ENCODE measurements around the gene POU2F3. TPM values are rescaled to one million over a fixed set of nuclear protein-coding genes. Genes with fewer than 3 reads are reported as not detected.
A peak's percentile ranks its signal among the peaks of the same experiment; 100 is the strongest.
"Not testable (repeated sequence)": the region's sequence is repeated elsewhere in the genome, so short reads cannot be mapped to it uniquely, and the experiment has no call there.

POU2F3 gene
- total RNA-seq, 1 donor from 2014 or later: 1.4 TPM

DNA sequence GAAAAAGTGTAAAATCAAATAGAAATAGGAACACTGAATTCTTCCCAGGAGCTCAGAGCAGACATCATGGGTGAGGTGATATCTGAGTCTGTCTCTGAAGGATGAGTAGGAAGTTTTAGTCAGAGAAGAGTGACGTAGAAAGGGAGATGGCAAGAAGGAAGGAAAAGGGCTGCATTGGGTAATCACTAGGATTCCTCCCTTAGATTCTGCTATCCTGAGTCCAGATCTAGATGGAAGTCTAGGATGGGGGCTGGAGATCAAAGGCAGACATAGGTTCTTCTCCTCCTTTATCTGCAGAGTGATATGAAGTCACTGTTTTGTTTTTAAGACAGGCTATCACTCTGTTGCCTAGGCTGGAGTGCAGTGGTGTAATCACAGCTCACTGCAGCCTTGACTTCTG is 30.4 kb downstream of the POU2F3 start:
- no peak for DNase-seq (ENCODE audit: low read depth)
- TF ChIP-seq, protein P1, sequence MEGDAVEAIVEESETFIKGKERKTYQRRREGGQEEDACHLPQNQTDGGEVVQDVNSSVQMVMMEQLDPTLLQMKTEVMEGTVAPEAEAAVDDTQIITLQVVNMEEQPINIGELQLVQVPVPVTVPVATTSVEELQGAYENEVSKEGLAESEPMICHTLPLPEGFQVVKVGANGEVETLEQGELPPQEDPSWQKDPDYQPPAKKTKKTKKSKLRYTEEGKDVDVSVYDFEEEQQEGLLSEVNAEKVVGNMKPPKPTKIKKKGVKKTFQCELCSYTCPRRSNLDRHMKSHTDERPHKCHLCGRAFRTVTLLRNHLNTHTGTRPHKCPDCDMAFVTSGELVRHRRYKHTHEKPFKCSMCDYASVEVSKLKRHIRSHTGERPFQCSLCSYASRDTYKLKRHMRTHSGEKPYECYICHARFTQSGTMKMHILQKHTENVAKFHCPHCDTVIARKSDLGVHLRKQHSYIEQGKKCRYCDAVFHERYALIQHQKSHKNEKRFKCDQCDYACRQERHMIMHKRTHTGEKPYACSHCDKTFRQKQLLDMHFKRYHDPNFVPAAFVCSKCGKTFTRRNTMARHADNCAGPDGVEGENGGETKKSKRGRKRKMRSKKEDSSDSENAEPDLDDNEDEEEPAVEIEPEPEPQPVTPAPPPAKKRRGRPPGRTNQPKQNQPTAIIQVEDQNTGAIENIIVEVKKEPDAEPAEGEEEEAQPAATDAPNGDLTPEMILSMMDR (conservative IDR thresholded peaks at IDR 0.05; ENCODE audit: low read depth, low read length): no peak
- no peak overlapping the region for H3K4me3 ChIP-seq (ENCODE audit: low read depth, low read length)

DNA sequence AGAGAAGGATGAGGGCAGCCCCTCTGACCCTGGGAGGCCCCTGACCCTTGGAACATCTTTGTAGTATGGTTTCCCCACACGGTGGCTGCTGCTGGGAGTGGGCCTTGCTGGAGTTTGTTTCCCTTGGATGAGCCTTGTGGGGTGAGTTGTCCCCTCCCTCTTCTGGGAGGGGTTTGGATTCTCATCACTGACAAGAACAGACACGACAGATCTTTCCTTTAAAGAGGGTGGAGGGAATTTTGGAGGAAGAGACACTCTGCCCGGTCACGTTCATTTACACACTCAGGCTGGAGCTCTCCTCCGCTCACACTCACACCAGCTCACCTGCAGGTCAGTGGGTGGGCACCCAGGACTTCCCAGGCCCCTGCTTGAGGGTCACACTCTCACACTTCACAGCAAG is 31.7 kb downstream of the POU2F3 start:
- TF ChIP-seq, protein P1 (conservative IDR thresholded peaks at IDR 0.05; ENCODE audit: low read depth, low read length): no peak
- H3K4me3 ChIP-seq (ENCODE audit: low read depth, low read length): no peak overlapping the region
- no peak for DNase-seq (ENCODE audit: low read depth)

DNA sequence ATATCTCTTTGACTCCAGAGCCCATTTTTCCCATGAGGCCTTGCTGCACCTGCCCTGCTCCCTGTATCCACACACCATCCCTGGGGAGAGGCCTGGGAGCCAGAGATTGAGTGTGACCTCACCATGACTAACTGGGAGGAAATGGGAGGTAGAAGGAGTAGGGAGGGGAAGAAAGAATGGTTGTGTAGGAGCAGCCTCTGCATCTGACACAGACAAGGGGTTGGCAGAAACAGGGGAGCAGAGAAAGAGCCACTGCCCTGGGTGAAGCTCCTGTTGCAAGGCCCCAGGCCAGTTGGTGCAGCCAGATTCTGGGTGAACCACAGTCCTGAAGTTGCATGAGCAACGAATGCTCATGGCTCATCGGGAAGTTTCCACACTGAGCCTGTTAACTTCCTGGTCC is 32.4 kb downstream of the POU2F3 start:
- H3K4me3 ChIP-seq (ENCODE audit: low read depth, low read length): no peak overlapping the region
- no peak for DNase-seq (ENCODE audit: low read depth)
- TF ChIP-seq, protein P1 (conservative IDR thresholded peaks at IDR 0.05; ENCODE audit: low read depth, low read length): no peak

DNA sequence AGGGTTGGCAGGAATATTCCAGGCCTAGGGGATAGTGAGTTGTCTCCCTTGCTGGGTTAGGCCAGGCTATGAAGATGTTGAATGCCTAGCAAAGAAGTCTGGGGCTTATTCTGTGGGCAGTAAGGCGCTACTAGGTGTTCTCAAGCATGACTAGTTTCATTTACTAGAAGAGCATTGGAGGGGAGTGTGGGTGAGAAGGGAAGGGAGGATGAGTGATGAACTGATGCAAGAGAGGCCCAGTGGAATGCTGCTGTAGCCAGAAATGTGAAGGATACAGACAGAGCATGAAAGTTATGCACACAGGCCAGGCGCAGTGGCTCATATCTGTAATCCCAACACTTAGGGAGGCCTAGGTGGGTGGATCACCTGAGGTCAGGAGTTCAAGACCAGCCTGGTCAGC is 33.5 kb downstream of the POU2F3 start:
- TF ChIP-seq, protein P1 (conservative IDR thresholded peaks at IDR 0.05; ENCODE audit: low read depth, low read length): no peak
- DNase-seq (ENCODE audit: low read depth): peak; percentile 64
- H3K4me3 ChIP-seq (ENCODE audit: low read depth, low read length): no peak overlapping the region

DNA sequence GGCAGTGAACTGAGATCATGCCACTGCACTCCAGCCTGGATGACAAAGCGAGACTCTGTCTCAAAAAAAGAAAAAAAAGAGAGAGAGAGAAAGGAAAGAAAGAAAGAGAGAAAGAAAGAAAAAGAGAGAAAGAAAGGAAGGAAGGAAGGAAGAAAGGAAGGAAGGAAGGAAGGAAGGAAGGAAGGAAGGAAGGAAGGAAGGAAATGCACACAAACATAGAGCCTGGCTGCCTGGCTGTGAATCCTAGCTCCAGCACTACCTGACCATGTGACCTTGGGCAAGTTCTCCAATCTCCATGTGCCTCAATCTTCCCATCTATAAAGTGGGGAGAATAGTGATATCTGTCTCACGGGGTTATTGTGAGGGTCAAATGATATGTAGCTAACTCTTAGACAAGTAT is 34.0 kb downstream of the POU2F3 start:
- not testable (repeated sequence) for DNase-seq (ENCODE audit: low read depth); H3K4me3 ChIP-seq (ENCODE audit: low read depth, low read length)

DNA sequence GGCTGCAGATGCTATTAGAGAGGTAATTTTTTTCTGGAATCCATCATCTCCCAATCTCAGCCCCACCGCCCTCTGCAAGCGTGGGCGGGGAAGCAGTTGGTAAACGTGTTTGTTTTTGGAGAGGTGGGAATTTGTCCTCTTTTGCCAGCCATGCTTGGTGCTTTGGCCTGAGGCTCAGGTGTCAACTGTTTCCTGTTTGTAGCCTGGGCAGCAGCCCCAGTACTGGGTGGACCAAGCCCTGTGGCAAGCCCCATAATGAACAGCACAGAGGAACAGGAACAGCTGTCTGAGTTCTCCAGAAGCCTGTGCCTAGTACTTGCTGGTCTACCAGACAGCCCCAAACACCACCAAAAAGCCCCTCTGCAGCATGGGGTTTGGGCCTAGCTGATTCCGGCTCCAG is 39.6 kb downstream of the POU2F3 start:
- DNase-seq (ENCODE audit: low read depth): no peak
- TF ChIP-seq, protein P1 (conservative IDR thresholded peaks at IDR 0.05; ENCODE audit: low read depth, low read length): no peak

DNA sequence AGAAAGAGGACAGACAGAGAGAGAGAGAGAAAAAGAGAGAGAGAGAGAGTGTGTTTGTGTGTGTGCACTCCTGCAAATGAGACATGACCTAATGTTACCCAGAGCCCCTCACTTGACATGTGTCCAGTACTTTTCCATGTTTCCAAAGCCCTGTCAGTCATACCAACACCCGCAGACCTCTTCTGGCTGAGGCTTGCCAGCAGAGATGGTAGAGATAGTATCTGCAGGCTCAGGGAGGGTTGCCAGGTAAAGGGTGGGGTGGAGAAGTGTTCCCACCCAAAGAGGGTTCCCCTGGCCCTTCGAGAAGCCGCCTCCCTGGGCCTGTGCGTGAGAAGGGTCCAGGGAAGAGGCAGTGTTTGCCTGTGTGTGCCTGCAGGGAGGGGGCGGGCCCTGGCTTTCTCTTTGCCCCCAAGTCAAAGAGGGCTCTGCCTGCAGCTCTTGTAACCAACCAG is 40.7 kb downstream of the POU2F3 start:
- TF ChIP-seq, protein P1 (conservative IDR thresholded peaks at IDR 0.05; ENCODE audit: low read depth, low read length): no peak
- H3K4me3 ChIP-seq (ENCODE audit: low read depth, low read length): no peak overlapping the region

More for the DNA sequence above, 39.6 kb downstream of the POU2F3 start:
- H3K4me3 ChIP-seq (ENCODE audit: low read depth, low read length): no peak overlapping the region

More for the DNA sequence above, 40.7 kb downstream of the POU2F3 start:
- DNase-seq (ENCODE audit: low read depth): no peak

Data from epithelial cell of proximal tubule (primary cell).